Activated B cell treated with CpG ODN at 0.5 μM for 24 hours (primary cell): ENCODE results near the gene SGMS2. TPM values are rescaled to one million over a fixed set of nuclear protein-coding genes. Genes with fewer than 3 reads are reported as not detected.

ENCODE experiments used
- ATAC-seq: fragments of 200-7000 bp; cut with Tn5 transposase; one replicate; pipeline ENCODE4 v1.10.0; 2021; ENCODE audit warnings: low read depth, mild to moderate bottlenecking, moderate library complexity
- CTCF ChIA-PET: fragments of 350-600 bp; sonication (Branson Sonifier 250); formaldehyde crosslinking; loops from one replicate; lab custom pipeline; 2021; ENCODE audit warnings: antibody characterized with exemption; lab: Charles Lee
- POLR2A ChIA-PET: fragments of 350-600 bp; sonication (Branson Sonifier 250); formaldehyde crosslinking; loops from one replicate; lab custom pipeline; 2021; ENCODE audit warnings: antibody characterized with exemption; lab: Charles Lee
- DNase-seq: peaks from one replicate; pipeline ENCODE4 v3.0.0; 2022
- H3K27ac Mint-ChIP-seq: one replicate; pipeline ENCODE4 v1.8.0; 2020; ENCODE audit warnings: mixed read lengths
- H3K27me3 Mint-ChIP-seq: one replicate; pipeline ENCODE4 v1.8.0; 2021; ENCODE audit warnings: mixed read lengths
- H3K36me3 Mint-ChIP-seq: one replicate; pipeline ENCODE4 v1.8.0; 2021; ENCODE audit warnings: low read depth, mixed read lengths
- H3K4me1 Mint-ChIP-seq: one replicate; pipeline ENCODE4 v1.8.0; 2021; ENCODE audit warnings: mixed read lengths
- H3K4me3 Mint-ChIP-seq: one replicate; pipeline ENCODE4 v1.8.0; 2020; ENCODE audit warnings: mild to moderate bottlenecking, mixed read lengths
- H3K9me3 Mint-ChIP-seq: one replicate; pipeline ENCODE4 v1.8.0; 2020; ENCODE audit warnings: mixed read lengths
- CTCF ChIP-seq: fragments of 200-600 bp; IDR thresholded peaks from one replicate; pipeline ENCODE4 v1.8.0; 2022; ENCODE audit warnings: antibody characterized with exemption, mild to moderate bottlenecking
- intact Hi-C: fragments of 100-400 bp; cut with micrococcal nuclease; formaldehyde crosslinking; loops from one replicate; pipeline ENCODE4 v1.15.1; 2024
- total RNA-seq: library from RNA; stranded (reverse); gene quantifications from 2 replicates; pipeline ENCODE4 v1.2.3, GENCODE V29; 2022

SGMS2 gene
- total RNA-seq, 1 donor from 2014 or later = not detected

- peaks cover 5% of the 10 kb centered on the region for H3K27me3 Mint-ChIP-seq
- H3K36me3 Mint-ChIP-seq = no peaks in the 10 kb centered on the region
- no peak overlapping the region for H3K27ac Mint-ChIP-seq
- intact Hi-C loops = no loop called here
- no peaks in the 10 kb centered on the region for H3K9me3 Mint-ChIP-seq
- POLR2A ChIA-PET = no interaction called here
- no peak for TF ChIP-seq CTCF
- no peaks in the 10 kb centered on the region for H3K4me1 Mint-ChIP-seq
- no peak overlapping the region for H3K4me3 Mint-ChIP-seq
- ATAC-seq (no peak), DNase-seq (no peak)
- CTCF ChIA-PET = no interaction called here
Observed at GRCh38 chr4:107815158-107815557, 9.6 kb upstream of the SGMS2 start.

- H3K4me3 Mint-ChIP-seq = no peak overlapping the region
- no peak for TF ChIP-seq CTCF
- H3K9me3 Mint-ChIP-seq = no peaks in the 10 kb centered on the region
- H3K4me1 Mint-ChIP-seq = no peaks in the 10 kb centered on the region
- ChIA-PET POLR2A (no interaction called here), CTCF (no interaction called here)
- no peak overlapping the region for H3K27ac Mint-ChIP-seq
- no peaks in the 10 kb centered on the region for H3K36me3 Mint-ChIP-seq
- ATAC-seq (no peak), DNase-seq (no peak)
- intact Hi-C loops = no loop called here
- H3K27me3 Mint-ChIP-seq = peaks cover 7% of the 10 kb centered on the region
Observed at GRCh38 chr4:107818301-107818910, 6.3 kb upstream of the SGMS2 start.

GRCh38 chr4:107823870-107824349 is 822 bp upstream of the SGMS2 start:
- Mint-ChIP-seq H3K4me1 (peaks cover 18% of the 10 kb centered on the region), H3K27me3 (peaks cover 35% of the 10 kb centered on the region), H3K4me3 (no peak overlapping the region), H3K36me3 (no peaks in the 10 kb centered on the region), H3K9me3 (no peaks in the 10 kb centered on the region), H3K27ac (no peak overlapping the region)
- no peak for TF ChIP-seq CTCF
- ATAC-seq (no peak), DNase-seq (no peak)
- intact Hi-C loops = no loop called here
- ChIA-PET POLR2A (no interaction called here), CTCF (no interaction called here)

GRCh38 chr4:107825072-107825824 is 516 bp downstream of the SGMS2 start:
- peaks cover 41% of the 10 kb centered on the region for H3K27me3 Mint-ChIP-seq
- H3K4me3 Mint-ChIP-seq = peak overlapping the region; percentile 64
- ChIA-PET POLR2A (no interaction called here), CTCF (no interaction called here)
- H3K4me1 Mint-ChIP-seq = peaks cover 18% of the 10 kb centered on the region
- DNase-seq (peak; percentile 15), ATAC-seq (no peak)
- no peaks in the 10 kb centered on the region for H3K36me3 Mint-ChIP-seq
- no peak overlapping the region for H3K27ac Mint-ChIP-seq
- H3K9me3 Mint-ChIP-seq = no peaks in the 10 kb centered on the region
- intact Hi-C loops = no loop called here
- TF ChIP-seq CTCF = no peak

- ChIA-PET POLR2A (no interaction called here), CTCF (no interaction called here)
- Mint-ChIP-seq H3K27ac (no peak overlapping the region), H3K36me3 (no peaks in the 10 kb centered on the region), H3K9me3 (no peaks in the 10 kb centered on the region), H3K4me3 (no peak overlapping the region), H3K27me3 (peaks cover 46% of the 10 kb centered on the region), H3K4me1 (peaks cover 18% of the 10 kb centered on the region)
- intact Hi-C loops = no loop called here
- ATAC-seq (no peak), DNase-seq (no peak)
- TF ChIP-seq CTCF = no peak
Observed at GRCh38 chr4:107826421-107826980, 1.8 kb downstream of the SGMS2 start.
